Astrocyte (in vitro differentiated cells and primary cell): ENCODE measurements around the gene MMRN2. TPM values are rescaled to one million over a fixed set of nuclear protein-coding genes. Genes with fewer than 3 reads are reported as not detected.
"Not testable (repeated sequence)": the region's sequence is repeated elsewhere in the genome, so short reads cannot be mapped to it uniquely, and the experiment has no call there.

ENCODE experiments used
- DNase-seq: peaks from one replicate; pipeline ENCODE4 v3.0.0-alpha.2; 2010; ENCODE audit warnings: low read depth
- FAIRE-seq: peaks from 2 replicates; lab custom pipeline; 2011; peaks lifted over from hg19 to GRCh38; lab: Jason Lieb, UNC
- H2AFZ ChIP-seq: 2 replicates; pipeline ENCODE4 v1.6.0; 2012; ENCODE audit warnings: low read depth, low read length, inconsistent platforms
- H3K27ac ChIP-seq: 2 replicates; pipeline ENCODE4 v1.5.1; 2011; ENCODE audit warnings: low read depth, low read length, inconsistent platforms
- H3K27me3 ChIP-seq: 2 replicates; pipeline ENCODE4 v1.6.0; 2011; ENCODE audit warnings: low read length, inconsistent platforms; ENCODE audit not compliant: insufficient read depth
- H3K36me3 ChIP-seq: 2 replicates; pipeline ENCODE4 v1.5.1; 2011; ENCODE audit warnings: low read length, inconsistent platforms; ENCODE audit not compliant: insufficient read depth
- H3K4me1 ChIP-seq: 2 replicates; pipeline ENCODE4 v1.5.1; 2011; ENCODE audit warnings: low read length, inconsistent platforms; ENCODE audit not compliant: insufficient read depth
- H3K4me2 ChIP-seq: 2 replicates; pipeline ENCODE4 v1.6.0; 2012; ENCODE audit warnings: low read length, inconsistent platforms
- H3K4me3 ChIP-seq: 2 replicates; pipeline ENCODE4 v1.5.1; 2011; ENCODE audit warnings: low read depth, mild to moderate bottlenecking, low read length, inconsistent platforms; ENCODE audit not compliant: insufficient read depth
- H3K79me2 ChIP-seq: 2 replicates; pipeline ENCODE4 v1.6.0; 2012; ENCODE audit warnings: mild to moderate bottlenecking, low read length, inconsistent platforms; ENCODE audit not compliant: insufficient read depth
- H3K9ac ChIP-seq: 2 replicates; pipeline ENCODE4 v1.6.0; 2012; ENCODE audit warnings: mild to moderate bottlenecking, low read length, inconsistent platforms
- H3K9me3 ChIP-seq: 2 replicates; pipeline ENCODE4 v1.5.1; 2012; ENCODE audit warnings: low read depth, mild to moderate bottlenecking, low read length, inconsistent platforms; ENCODE audit not compliant: insufficient read depth
- H4K20me1 ChIP-seq: 2 replicates; pipeline ENCODE4 v1.6.0; 2012; ENCODE audit warnings: low read length, inconsistent platforms; ENCODE audit not compliant: insufficient read depth
- H3K27ac Mint-ChIP-seq: one replicate; pipeline ENCODE4 v1.8.0; 2021; ENCODE audit warnings: mild to moderate bottlenecking, mixed read lengths; ENCODE audit not compliant: unreplicated experiment
- H3K27me3 Mint-ChIP-seq: one replicate; pipeline ENCODE4 v1.8.0; 2021; ENCODE audit warnings: low read depth, mixed read lengths; ENCODE audit not compliant: unreplicated experiment
- H3K36me3 Mint-ChIP-seq: one replicate; pipeline ENCODE4 v1.8.0; 2021; ENCODE audit warnings: low read depth, mixed read lengths; ENCODE audit not compliant: unreplicated experiment
- H3K4me1 Mint-ChIP-seq: one replicate; pipeline ENCODE4 v1.8.0; 2021; ENCODE audit warnings: low read depth, mixed read lengths; ENCODE audit not compliant: unreplicated experiment
- H3K4me3 Mint-ChIP-seq: one replicate; pipeline ENCODE4 v1.8.0; 2021; ENCODE audit warnings: mild to moderate bottlenecking, moderate library complexity, mixed read lengths; ENCODE audit not compliant: unreplicated experiment
- H3K9me3 Mint-ChIP-seq: one replicate; pipeline ENCODE4 v1.8.0; 2021; ENCODE audit warnings: mild to moderate bottlenecking, mixed read lengths; ENCODE audit not compliant: unreplicated experiment
- EZH2 ChIP-seq: IDR thresholded peaks from 2 replicates; pipeline ENCODE4 v1.6.1; 2012; ENCODE audit warnings: mild to moderate bottlenecking, low read length, inconsistent platforms; ENCODE audit not compliant: insufficient read depth
- total RNA-seq: library from RNA; stranded (reverse); gene quantifications from 2 replicates; pipeline ENCODE4 v1.2.1, GENCODE V29; 2021
- TF ChIP-seq, protein P1 (sequence below): IDR thresholded peaks from 2 replicates; pipeline ENCODE4 v1.5.1; 2011; ENCODE audit warnings: low read depth, mild to moderate bottlenecking, inconsistent platforms, low read length, moderate library complexity; ENCODE audit not compliant: insufficient read depth

Gene MMRN2
- total RNA-seq, 1 donor from 2014 or later = 0.27 TPM

- H3K4me2 ChIP-seq = no peak overlapping the region
- peaks cover 16% of the 10 kb centered on the region for H3K4me1 ChIP-seq
Measured at GRCh38 chr10:86954681-86955500, 2.5 kb downstream of the MMRN2 start.

DNA sequence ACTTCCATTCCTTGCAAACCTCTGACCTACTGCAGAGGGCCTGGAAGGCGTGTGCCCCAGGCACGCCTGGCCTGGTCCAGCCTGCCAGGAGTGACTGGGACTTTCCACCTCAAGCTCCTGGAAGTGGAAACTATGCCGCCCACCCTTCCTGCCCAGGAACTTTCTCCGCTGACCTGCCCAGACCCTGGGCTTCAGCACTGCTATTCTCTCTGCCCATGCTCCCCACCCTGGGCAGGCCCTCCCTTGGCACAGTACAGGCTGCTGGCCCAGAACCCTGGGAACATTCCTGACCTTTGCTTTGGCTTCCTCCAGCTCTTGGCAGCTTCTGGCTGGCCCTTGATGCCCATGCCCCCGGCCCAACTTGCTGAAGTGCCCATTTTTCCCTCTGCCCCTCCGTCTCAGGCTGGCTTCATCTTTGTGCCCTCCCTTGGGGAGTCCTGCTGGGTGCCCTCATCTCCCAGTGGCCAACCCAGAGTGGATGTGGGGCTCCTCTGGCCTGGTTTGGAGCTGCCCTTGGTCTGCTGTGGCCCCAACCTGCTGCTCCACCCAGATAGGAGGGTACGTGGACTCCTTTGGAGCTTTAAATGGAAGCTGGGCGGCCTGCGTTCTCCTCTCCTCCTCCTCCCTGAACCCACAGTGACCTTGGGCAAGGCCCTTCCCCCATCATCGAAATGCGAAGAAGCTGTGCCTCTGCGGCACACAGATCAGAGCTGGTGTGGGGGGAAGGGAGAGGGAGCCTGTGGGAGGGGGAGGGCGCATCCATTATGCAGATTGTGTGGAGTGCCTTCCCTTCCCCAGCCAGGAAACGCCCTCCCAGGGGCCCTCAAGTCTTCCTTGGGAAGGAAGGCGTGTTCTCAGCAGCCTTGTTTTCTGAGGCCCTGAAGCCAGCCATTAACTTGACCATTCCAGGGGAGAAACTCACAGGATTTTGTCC lies 3.4 kb downstream of the MMRN2 start:
- peak; percentile 48 for DNase-seq
- Mint-ChIP-seq H3K27ac (no peak overlapping the region), H3K4me3 (no peak overlapping the region), H3K4me1 (peaks cover 4% of the 10 kb centered on the region), H3K9me3 (peaks cover 12% of the 10 kb centered on the region), H3K36me3 (peaks cover 3% of the 10 kb centered on the region), H3K27me3 (no peaks in the 10 kb centered on the region)
- Histone ChIP-seq H3K9me3 (peaks cover 2% of the 10 kb centered on the region), H3K36me3 (no peaks in the 10 kb centered on the region), H3K27me3 (no peaks in the 10 kb centered on the region), H3K4me1 (peaks cover 7% of the 10 kb centered on the region), H3K4me2 (no peak overlapping the region), H2AFZ (peak overlapping the region; percentile 63), H3K4me3 (no peak overlapping the region), H3K79me2 (no peaks in the 10 kb centered on the region), H3K9ac (no peak overlapping the region), H3K27ac (no peak overlapping the region), H4K20me1 (no peaks in the 10 kb centered on the region)
- no peak for FAIRE-seq
- TF ChIP-seq EZH2 = no peak
- TF ChIP-seq, protein P1, sequence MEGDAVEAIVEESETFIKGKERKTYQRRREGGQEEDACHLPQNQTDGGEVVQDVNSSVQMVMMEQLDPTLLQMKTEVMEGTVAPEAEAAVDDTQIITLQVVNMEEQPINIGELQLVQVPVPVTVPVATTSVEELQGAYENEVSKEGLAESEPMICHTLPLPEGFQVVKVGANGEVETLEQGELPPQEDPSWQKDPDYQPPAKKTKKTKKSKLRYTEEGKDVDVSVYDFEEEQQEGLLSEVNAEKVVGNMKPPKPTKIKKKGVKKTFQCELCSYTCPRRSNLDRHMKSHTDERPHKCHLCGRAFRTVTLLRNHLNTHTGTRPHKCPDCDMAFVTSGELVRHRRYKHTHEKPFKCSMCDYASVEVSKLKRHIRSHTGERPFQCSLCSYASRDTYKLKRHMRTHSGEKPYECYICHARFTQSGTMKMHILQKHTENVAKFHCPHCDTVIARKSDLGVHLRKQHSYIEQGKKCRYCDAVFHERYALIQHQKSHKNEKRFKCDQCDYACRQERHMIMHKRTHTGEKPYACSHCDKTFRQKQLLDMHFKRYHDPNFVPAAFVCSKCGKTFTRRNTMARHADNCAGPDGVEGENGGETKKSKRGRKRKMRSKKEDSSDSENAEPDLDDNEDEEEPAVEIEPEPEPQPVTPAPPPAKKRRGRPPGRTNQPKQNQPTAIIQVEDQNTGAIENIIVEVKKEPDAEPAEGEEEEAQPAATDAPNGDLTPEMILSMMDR = no peak

More at GRCh38 chr10:86954681-86955500, 2.5 kb downstream of the MMRN2 start:
- Histone ChIP-seq H2AFZ (peak overlapping the region; percentile 63), H3K4me3 (no peak overlapping the region), H4K20me1 (no peaks in the 10 kb centered on the region), H3K9me3 (peaks cover 2% of the 10 kb centered on the region), H3K27me3 (no peaks in the 10 kb centered on the region), H3K27ac (no peak overlapping the region), H3K36me3 (no peaks in the 10 kb centered on the region), H3K9ac (no peak overlapping the region), H3K79me2 (no peaks in the 10 kb centered on the region)
- Mint-ChIP-seq H3K4me1 (peaks cover 9% of the 10 kb centered on the region), H3K36me3 (peaks cover 3% of the 10 kb centered on the region), H3K27me3 (no peaks in the 10 kb centered on the region), H3K9me3 (peaks cover 12% of the 10 kb centered on the region), H3K27ac (no peak overlapping the region), H3K4me3 (no peak overlapping the region)
- FAIRE-seq (no peak), DNase-seq (no peak)
- TF ChIP-seq, protein P1 = no peak
- TF ChIP-seq EZH2 = no peak

- H3K27ac ChIP-seq, H3K4me2 ChIP-seq, H3K4me1 ChIP-seq, H3K4me3 Mint-ChIP-seq, H3K9me3 ChIP-seq, H4K20me1 ChIP-seq, H3K4me3 ChIP-seq, FAIRE-seq, H3K9ac ChIP-seq, H3K27me3 ChIP-seq, DNase-seq, H3K27ac Mint-ChIP-seq, H3K27me3 Mint-ChIP-seq, H3K79me2 ChIP-seq, H3K36me3 Mint-ChIP-seq, H3K36me3 ChIP-seq, H3K4me1 Mint-ChIP-seq, H2AFZ ChIP-seq: not testable (repeated sequence)
- H3K9me3 Mint-ChIP-seq = peaks cover 12% of the 10 kb centered on the region
Measured at GRCh38 chr10:86952697-86953096, 4.7 kb downstream of the MMRN2 start.
